Measurements from ENCODE around the gene FARP2.
"Not testable (repeated sequence)": the region's sequence is repeated elsewhere in the genome, so short reads cannot be mapped to it uniquely, and the experiment has no call there.

Gene FARP2

DNA sequence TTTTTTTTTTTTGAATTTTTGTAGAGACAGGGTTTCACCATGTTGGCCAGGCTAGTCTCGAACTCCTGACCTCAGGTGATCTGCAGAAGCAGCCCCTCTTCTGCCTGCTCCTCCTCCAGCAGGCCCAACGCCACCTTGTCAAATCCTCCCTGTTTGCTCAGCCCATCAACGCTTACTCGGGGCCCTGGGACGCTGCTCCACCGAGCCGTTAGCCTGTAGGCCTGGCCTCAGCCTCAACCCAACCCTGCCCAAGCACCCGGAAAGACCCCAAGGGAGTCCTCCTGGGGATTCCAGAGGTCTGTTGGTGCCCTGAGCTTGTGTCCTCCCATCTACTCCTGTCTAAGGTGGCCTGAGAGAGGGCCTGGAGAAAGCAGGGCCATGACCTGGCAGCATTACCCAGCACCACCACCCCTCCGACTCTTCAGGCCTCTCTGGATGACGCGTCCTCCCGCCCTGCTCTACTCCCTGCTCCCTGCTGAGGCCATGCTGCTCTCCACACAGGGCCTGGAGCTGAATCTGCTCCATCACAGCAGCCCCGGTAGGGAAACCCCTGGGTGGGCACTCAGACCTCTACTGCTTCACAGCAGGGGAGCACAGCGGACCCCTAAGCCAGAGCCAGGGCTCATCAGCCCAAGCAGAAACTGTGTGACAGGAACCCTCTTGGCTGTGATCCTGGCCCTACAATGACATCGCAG, 149.1 kb downstream of the FARP2 start:
- DNase-seq (ENCODE audit: extremely low spot score) = no peak
- POLR2A ChIA-PET = no interaction called here
- no peak for TF ChIP-seq CTCF (IDR thresholded peaks at IDR 0.05; ENCODE audit: control extremely low read depth, extremely low read depth, low read depth, missing control alignments)

DNA sequence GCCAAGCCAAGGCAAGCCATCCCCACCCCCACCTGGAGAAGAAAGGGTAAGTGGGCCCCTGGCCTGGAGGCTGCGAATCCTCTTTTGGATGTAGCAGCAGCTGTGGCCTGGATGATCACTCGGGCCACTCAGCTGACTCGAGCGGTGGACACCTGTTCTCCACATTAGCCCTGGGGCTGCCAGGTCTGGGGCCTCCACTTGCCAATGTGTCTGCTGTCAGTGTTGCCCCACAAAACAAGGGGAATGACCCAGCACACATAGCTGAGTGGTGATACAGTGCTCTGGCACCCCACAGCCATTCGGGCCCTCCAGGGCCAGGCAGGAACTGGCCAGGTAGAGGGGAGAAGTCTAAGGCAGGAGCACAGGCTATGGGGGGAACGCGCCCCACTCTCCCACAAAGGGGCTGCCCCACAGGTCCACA, 149.7 kb downstream of the FARP2 start:
- ChIA-PET POLR2A (no interaction called here), CTCF (no interaction called here)
- DNase-seq (ENCODE audit: extremely low spot score) = no peak
- TF ChIP-seq CTCF (IDR thresholded peaks at IDR 0.05; ENCODE audit: control extremely low read depth, extremely low read depth, low read depth, missing control alignments) = no peak

More for the DNA sequence above, 149.1 kb downstream of the FARP2 start:
- CTCF ChIA-PET = interaction anchor here (1.7 kb wide), 1 partner anchor 13 kb away, joined by 3 read pairs; no protein-coding TSS in a partner anchor

- POLR2A ChIA-PET; DNase-seq (ENCODE audit: extremely low spot score): not testable (repeated sequence)
- CTCF ChIA-PET = interaction anchor here (1.5 kb wide), 1 partner anchor 24 kb away, joined by 3 read pairs; no protein-coding TSS in a partner anchor
These were observed 150.2 kb downstream of the FARP2 start for GRCh38 chr2:241506317-241506716.

GRCh38 chr2:241506793-241507429, 150.8 kb downstream of the FARP2 start:
- ChIA-PET POLR2A (no interaction called here), CTCF (interaction anchor here (0.9 to 1.5 kb wide), 3 partner anchors 8 to 26 kb away, joined by 3 read pairs; no protein-coding TSS in a partner anchor)
- DNase-seq (ENCODE audit: extremely low spot score) = no peak
- no peak for TF ChIP-seq CTCF (IDR thresholded peaks at IDR 0.05; ENCODE audit: control extremely low read depth, extremely low read depth, low read depth, missing control alignments)

DNA sequence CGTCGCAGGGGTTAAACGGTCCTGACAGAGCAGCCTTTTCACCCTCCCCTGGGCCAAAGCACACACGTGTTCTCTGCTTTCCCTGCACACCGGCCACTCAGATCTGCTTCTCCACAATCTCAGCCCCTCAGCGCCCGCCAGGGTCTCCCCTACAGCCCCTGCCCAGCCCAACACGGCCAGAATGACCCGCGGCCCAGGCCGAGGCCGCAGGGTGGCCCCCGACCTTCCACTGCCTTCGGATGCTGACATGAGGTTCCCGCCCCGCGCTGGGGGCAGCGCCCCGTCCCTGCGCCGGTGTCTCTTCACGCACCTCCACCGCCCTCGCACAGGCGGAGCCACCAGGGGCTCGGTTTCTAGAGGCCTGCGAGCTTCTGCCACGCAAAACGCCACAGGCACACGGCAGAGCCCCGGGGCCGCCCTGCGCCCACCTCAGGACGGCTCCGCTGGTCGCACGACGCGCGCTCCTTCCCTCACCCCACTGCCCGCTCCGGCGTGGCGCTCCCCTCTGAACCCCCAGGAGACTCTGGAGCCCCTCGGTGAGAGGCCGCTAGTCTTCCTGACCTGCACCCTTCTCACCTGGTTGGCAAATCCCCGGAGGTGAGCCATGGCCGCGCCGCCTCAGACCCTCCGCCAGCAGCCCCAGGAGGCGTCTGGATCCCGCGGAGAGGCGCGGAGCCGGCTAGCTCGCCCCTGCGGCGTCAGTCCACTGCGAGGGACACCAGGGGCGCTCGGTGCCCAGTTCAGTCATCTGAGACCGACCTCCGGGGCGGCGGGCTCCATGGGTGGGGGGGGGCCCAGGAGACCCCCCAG, 151.6 kb downstream of the FARP2 start:
- CTCF ChIA-PET = interaction anchor here (0.9 to 1.5 kb wide), 3 partner anchors 9 to 26 kb away, joined by 3 read pairs; no protein-coding TSS in a partner anchor
- POLR2A ChIA-PET = no interaction called here
- peak; percentile 66 for DNase-seq (ENCODE audit: extremely low spot score)
- TF ChIP-seq CTCF (IDR thresholded peaks at IDR 0.05; ENCODE audit: control extremely low read depth, extremely low read depth, low read depth, missing control alignments) = no peak

- CTCF ChIA-PET = interaction anchor here (1.5 kb wide), 1 partner anchor 10 kb away, joined by 3 read pairs; no protein-coding TSS in a partner anchor
- TF ChIP-seq CTCF (IDR thresholded peaks at IDR 0.05; ENCODE audit: control extremely low read depth, extremely low read depth, low read depth, missing control alignments) = no peak
- POLR2A ChIA-PET = no interaction called here
- peak; percentile 99 for DNase-seq (ENCODE audit: extremely low spot score)
These were observed 152.4 kb downstream of the FARP2 start, which contains the start of gene STK25 for GRCh38 chr2:241508240-241509154. TSS of gene STK25 (minus strand) at chr2:241508584. CDS start at chr2:241508035, 549 bp downstream.
